Left lobe of liver (tissue), 2 donors: ENCODE measurements around the gene HSPA14. TPM values are rescaled to one million over a fixed set of nuclear protein-coding genes. Genes with fewer than 3 reads are reported as not detected.
"Not testable (repeated sequence)": the region's sequence is repeated elsewhere in the genome, so short reads cannot be mapped to it uniquely, and the experiment has no call there.

ENCODE experiments used
- ATAC-seq: fragments of 200-7000 bp; cut with Tn5 transposase; one replicate; pipeline ENCODE4 v1.9.1; 2020; ENCODE audit warnings: mild to moderate bottlenecking, moderate library complexity
- DNase-seq: peaks from one replicate; pipeline ENCODE4 v3.0.0-alpha.2; 2020; ENCODE audit warnings: low spot score
- total RNA-seq: library from RNA; stranded (reverse); gene quantifications from one replicate; pipeline ENCODE4 v1.2.1, GENCODE V29; 2021
- donor health status: DM: no; HTN: no; CAD: no; lungs with moderate emphysema.
- donor health status: DM: no; HTN: yes; CAD: no.

Gene HSPA14
- total RNA-seq, 1 donor from 2014 or later, result 3.2 TPM

DNA sequence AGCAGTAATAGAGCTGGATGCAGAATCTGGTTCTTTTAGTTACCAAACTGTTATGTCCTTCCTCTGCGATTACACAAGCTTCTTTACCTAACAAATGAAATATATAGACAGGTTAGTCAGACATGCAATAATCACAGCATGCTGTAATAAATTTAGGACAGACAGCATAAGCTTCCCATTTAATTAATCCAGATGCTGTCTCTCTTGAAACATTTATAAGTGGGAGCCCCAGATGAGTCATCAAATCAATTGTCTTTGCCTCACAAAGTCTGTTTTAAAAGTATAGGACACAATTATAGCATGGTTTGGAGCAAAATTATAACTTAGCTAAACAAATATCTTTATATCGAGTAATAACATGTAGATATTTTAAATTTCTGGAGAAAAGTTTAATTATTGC is 1.9 kb upstream of the HSPA14 start:
- no peak for ATAC-seq

DNA sequence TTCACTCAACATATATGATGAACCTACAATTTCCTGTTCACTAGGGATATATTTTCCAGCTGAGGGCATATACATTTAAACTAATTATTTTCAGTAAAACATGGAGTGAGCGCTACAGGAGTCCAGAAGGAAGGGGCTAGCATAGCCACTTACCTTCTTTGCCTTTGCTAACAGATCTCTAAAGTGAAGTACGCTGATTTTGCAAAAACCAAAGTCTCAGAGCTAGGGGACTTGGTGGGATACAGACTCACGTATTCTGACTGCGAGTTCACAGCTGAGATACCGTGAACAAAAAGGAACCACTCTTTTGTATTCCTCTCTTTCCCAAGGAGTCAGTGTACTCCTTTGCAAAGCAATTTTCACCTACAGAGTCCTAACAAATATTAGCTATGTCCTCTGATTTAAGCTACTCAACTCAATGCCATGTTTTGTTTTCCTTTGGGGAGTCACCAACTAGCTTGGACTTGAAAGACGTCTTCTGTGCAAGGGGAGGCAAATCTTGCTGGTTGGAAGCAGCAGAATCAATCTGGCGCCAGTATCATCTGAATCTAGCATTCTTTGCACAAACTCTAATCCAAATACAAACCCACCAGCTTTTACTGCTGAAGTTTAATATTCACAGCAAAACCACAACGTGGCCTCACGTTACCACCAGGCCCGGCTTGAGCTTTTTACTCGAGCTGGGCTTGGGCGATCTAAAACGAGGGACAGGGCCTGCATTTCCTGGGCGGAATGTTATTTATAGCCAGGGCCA is 926 bp upstream of the HSPA14 start:
- ATAC-seq, result peak; percentile 0
- no peak for DNase-seq

More for the DNA sequence above, 1.9 kb upstream of the HSPA14 start:
- no peak for DNase-seq

DNA sequence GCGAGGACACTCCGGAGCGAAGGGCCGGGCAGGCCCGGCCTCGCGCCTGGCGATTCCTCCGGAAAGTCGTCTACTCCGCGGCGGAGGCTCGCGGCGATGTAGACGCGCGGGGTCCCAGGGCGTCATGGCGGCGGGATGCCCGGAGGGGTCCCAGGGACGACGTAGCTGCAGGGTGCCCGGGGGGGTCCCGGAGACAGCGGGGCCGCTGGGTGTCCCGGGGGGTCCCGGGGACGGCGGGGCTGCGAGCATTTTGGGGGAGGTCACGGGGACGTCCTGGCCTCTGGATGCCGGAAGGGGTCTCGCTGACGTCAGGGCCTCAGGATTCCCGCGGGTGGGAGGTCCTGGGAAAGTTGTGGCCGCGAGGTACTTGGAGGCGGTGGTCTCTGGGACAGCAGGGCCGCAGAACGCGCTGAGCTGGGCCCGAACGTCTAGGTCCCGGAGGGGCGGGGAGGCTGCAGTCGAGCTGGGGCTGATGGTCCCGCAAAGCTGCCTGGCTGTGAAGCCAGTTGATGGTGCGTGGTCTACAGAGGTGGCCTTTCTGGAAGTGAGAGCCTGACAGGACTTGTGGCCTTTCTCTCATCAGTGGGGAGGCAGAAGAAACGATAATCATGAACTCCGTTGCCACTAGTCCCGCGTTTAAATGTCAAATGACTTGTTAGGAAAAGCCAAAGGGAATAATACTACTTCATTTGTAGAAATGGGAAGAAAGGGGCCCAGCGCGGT is 637 bp downstream of the HSPA14 start:
- peak; percentile 8 for ATAC-seq
- peak; percentile 57 for DNase-seq

DNA sequence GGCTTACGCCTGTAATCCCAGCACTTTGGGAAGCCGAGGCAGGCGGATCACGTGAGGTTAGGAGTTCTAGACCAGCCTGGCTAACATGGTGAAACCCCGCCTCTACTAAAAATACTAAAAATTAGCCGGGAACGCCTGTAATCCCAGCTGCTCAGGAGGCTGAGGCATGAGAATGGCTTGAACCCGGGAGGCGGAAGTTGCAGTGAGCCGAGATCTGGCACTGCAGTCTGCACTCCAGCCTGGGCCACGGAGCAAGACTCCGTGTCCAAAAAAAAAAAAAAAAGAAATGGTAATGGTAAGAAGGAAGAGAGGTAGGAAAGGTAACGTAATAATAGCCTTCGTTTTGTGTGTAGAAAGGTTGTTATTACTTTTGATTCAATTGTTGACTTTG is 1.2 kb downstream of the HSPA14 start:
- no peak for ATAC-seq
- no peak for DNase-seq

DNA sequence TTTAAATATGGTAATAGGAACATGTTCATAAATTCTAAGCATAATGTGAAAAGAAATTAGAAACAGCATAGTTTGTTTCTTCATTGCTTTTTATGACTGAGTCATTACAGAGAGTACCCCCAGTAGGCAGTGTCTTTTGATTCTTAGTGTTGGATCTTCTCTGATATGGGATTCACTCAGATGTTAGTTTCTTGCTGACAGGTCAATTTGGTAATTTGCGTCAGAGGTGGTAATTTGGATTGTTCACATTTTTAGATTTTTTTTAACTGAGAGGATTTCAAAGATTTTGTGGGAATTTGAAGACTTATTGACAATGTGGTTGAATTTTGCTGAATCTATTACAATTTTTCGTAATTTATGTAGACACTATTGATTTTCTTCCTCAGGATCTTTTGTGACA is 2.1 kb downstream of the HSPA14 start:
- DNase-seq (no peak), ATAC-seq (no peak)

DNA sequence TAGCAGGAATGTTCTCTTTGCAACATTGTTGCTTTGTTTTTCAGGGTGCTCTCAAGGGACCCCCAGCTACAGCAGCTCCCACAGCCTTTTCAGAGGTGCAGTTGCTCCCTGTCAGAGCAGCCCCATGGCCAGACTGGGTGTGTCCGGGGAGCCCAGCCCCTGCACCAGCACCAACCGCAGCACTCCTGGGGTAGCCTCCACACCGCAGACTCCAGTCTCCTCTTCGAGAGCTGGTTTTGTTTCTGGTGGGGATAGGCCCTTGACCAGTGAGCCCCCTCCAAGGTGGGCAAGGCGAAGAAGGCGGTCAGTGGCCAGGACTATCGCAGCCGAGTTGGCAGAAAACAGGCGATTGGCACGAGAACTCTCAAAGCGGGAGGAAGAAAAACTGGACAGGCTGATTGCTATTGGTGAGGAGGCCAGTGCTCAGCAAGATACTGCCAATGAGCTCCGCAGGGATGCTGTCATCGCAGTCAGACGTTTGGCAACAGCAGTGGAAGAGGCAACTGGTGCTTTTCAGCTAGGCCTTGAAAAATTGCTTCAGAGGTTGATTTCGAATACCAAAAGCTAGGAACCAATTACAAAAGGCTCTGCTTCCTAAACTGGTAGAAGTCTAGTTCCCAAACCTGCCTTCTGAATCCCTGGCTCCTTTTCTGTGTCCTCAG is 5.4 kb downstream of the HSPA14 start:
- no peak for ATAC-seq
- no peak for DNase-seq

DNA sequence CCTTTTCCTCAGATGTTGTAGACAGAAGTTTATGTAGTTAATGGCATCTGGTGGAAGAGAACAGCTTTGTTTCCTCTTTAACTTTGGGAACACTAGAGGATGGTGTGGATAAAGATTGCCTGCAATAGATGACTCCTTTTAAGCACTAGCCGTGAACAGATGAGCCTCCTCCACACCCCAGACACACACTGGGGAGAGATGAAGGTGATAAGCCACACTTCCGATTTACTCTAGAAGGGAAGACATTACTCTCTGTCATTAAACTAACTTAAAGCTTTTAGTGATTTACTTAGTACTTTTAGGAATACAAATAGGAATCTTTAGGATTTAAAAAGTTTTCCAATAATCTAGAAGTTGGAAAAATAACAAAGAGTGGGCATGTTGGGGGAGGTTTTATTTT is 6.8 kb downstream of the HSPA14 start:
- ATAC-seq (no peak), DNase-seq (no peak)

DNA sequence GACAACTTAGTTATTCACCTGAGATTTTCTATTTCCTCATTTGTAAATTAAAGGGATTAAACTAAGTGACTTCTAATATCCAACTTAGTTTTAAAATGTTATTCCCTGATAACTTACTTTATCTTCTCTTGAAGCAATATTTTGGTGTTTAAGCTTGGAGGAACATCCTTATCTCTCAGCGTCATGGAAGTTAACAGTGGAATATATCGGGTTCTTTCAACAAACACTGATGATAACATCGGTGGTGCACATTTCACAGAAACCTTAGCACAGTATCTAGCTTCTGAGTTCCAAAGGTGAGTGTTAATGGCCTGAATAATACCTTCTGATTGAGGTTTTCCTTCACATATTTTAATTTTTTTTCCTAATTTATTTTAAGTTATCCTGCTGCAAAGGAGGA is 14.1 kb downstream of the HSPA14 start:
- DNase-seq (no peak), ATAC-seq (no peak)

DNA sequence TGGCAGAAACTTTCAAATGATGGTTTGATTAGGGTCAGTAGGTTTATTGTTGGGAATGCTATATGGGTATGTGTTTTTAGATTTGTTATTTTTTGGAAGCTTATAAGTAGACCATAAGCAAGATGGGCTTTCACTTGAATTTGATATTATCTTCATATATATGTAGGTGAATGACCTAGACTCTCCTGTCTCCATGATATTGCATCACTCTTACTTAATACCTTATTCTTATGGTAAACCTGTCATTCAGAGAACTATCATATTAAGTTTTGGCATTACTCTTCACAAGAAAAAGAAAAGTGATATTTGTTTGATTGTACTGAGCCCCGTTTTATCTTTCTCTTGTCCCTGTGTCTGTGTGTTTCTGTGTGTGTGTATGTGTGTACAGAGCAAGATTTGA is 17.3 kb downstream of the HSPA14 start:
- no peak for ATAC-seq

DNA sequence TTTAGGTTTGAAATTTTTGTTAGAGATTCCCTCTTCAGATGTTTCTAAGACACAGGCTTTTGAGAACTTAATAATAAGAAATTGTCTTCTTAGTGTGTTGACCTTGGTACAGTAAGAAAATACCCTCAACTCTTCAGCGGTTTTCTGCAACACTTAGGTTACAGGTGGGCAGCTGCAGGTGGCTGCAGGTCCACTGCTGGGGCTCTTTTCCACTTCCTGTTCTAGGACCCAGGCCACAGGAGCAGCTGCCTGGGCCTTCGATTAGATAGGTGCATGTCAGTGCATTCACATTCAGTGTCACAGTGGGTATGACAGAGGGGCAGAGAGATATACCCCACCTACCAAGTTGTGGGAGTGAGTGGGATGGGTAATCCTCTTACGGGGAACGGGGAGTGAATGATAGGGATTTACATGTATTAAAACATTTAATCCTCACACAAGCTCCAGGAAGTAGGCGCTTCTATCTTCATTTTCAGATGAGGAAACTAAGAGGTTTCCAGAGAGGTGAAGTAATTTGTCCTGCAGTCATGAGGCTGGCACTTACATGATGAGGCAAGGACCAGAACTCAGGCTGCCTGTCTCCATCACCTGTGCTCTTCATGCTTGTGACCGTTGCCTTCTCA is 20.3 kb downstream of the HSPA14 start:
- DNase-seq (no peak), ATAC-seq (no peak)

More for the DNA sequence above, 17.3 kb downstream of the HSPA14 start:
- DNase-seq, result no peak

DNA sequence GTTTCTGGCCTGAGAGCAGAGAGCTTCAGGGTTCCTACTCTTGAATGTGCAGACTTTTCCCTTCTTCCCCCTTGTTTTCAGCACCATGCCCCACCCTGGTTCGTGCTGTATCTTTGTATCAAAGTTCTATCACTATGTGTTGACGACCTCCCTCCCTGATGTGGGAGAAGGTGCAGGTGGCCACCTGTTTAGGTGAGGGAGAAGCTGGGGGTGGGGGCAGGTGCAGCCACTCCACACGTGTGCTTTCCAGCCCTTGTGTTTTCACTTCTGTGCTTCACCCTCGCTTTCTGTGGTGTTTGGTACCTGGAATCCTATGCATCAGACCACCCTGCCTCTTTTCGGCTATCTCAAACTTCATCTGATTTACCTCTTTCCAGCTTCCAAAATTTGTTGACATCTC is 20.9 kb downstream of the HSPA14 start:
- ATAC-seq, result no peak
- no peak for DNase-seq

DNA sequence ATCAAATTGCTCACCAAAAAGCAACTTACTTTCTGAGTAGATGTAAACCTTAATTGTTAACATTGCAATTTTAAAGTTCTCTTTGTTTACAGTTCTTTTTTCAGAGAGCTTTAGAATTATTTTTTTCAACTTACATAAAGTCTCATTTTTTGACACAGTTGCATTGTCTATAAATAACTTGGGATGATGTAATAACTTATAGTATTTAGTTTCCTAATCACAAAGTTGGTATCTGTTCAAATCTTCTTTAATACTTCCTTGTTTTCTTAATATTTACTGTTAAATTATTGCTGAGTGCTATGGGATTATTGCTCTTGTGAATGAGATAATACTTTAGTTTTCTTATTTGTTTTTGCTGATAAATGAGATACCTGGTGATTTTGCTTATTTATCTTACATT is 21.7 kb downstream of the HSPA14 start:
- ATAC-seq, result no peak
- no peak for DNase-seq

DNA sequence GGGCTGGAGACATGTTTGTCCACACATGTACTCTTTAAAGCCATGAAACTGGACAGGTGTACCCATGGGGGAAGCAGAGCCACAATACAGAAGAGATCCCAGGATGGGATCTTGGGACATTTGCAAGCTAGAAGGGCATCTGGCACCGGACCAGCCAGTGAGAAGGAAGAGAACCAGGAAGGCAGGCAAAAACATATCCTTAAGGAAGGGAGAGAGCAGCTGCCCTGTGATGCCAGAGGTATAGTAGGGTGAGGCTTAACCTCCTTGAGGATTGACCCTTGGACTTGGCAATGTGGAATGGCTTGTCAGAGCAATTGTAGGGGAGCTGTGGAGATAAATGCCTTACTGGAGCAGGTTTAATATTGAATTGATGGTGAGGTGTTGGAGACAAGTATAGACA is 22.7 kb downstream of the HSPA14 start:
- DNase-seq (no peak), ATAC-seq (no peak)

DNA sequence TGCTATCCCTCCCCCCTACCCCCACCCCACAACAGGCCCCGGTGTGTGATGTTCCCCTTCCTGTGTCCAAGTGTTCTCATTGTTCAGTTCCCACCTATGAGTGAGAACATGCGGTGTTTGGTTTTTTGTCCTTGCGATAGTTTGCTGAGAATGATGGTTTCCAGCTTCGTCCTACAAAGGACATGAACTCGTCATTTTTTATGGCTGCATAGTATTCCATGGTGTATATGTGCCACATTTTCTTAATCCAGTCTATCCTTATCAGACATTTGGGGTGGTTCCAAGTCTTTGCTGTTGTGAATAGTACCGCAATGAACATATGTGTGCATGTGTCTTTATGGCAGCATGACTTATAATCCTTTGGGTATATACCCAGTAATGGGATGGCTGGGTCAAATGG is 26.4 kb downstream of the HSPA14 start:
- DNase-seq, ATAC-seq: not testable (repeated sequence)

DNA sequence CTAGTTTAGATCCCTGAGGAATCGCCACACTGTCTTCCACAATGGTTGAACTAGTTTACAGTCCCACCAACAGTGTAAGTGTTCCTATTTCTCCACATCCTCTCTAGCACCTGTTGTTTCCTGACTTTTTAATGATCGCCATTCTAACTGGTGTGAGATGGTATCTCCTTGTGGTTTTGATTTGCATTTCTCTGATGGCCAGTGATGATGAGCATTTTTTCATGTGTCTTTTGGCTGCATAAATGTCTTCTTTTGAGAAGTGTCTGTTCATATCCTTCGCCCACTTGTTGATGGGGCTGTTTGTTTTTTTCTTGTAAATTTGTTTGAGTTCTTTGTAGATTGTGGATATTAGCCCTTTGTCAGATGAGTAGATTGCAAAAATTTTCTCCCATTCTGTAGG is 26.8 kb downstream of the HSPA14 start:
- not testable (repeated sequence) for DNase-seq, ATAC-seq

DNA sequence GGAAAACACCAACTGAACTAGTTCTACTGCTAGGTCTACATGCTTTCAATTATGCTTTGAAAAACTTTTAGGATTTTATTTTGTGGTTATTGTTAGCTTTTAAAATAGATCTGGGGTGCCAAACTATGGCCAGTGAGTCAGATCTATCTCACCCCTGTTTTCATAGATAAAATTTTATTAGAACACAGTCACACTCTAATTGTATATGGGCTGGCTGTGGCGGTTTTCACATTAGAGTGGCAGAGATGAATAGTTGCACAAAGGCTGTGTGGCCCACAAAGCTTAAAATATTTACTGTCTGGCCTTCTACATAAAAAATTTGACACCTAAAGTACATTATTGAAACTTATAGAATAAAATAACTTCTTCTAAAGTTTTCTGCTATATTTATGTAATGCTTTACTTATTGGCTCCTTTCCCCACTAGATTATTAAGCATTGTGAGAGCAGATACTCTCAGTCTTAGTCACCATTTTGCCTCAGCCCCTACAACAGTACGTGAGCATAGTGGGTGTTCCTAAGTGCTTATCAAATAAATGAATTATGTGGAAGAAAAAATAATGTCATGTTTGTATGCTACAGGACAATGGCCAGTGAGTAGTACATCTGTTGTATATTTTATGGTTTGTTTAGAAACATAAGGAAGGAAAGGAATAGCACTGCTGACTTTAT is 35.1 kb downstream of the HSPA14 start:
- ATAC-seq, result no peak
- DNase-seq, result no peak

DNA sequence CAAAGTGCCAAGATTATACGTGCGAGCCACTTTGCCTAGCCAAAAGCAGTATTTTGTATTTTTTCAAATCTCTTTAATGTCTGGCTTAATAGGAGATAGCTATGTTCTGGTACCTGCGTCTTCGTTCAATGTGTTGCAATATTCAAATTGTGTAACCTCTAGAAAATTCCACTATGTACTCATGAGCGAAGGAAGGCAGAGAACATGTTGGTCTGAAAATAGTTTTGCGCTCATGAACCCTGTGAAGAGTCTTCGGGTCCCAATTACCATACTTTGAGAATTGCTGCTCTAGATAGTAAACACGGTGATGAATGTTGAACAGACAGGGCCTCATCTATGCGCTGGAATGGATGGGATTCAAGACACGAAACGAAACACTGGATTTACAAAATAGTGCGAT is 37.8 kb downstream of the HSPA14 start:
- no peak for ATAC-seq

DNA sequence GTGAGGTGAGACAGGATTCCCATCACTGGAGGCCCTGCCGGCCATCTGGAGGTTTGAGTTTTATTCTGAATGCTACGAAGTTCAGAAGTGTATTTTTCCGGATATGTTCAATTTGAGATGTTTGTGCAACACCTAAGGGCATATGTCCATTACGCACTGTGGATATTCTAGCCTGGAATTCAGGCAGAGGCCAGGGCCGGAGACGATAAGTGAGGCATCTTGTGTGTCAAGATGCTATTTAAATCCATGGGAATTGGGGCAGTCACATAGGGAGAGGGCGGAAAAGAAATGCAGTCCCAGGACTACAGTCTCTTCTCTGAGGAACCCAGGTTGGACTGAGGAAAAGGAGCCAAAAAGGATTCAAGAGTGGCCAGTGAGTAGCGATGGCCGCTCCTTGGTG is 38.7 kb downstream of the HSPA14 start:
- DNase-seq (no peak), ATAC-seq (no peak)

More for the DNA sequence above, 37.8 kb downstream of the HSPA14 start:
- no peak for DNase-seq

DNA sequence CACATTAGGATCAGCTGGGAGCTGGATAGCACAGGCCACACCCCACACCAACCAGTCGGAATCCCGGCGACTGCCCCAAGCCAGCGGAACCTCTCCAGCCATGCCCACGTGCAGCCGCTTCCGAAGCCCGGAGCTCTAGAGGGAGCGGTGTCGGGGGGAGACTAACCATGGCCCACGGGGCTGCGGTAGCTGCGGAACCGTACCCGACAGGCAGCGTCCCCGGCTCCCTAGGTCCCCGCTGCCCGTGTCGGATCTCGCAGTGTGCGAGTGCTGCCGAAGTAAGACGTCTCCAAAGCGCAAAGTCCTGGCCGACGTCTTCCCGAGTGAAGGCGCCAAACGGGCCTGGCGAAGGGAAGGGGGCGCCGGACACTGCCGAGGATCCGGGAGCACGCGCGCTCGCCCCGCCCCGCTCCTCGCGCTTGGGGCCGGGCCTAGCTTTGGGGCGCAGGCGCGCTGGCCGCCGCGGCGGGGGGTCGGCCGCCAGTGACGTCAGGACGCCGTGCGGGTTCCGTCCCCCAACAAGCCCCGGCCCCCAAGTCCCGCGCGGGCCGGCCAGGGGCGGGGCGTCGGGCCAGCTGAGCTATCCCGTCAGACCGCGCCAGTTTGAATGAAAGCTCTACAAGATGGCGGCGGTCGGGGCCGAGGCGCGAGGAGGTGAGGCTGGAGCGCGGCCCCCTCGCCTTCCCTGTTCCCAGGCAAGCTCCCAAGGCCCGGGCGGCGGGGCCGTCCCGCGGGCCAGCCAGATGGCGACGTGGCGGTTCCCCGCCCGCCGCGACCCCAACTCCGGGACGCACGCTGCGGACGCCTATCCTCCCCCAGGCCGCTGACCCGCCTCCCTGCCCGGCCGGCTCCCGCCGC is 40.4 kb downstream of the HSPA14 start, which contains the start of gene SUV39H2:
Gene SUV39H2, plus strand, starts transcription at position 601 of the 858 bp plus-strand sequence. Its CDS starts 23 bp downstream, at position 624.
- peak; percentile 96 for DNase-seq
- peak; percentile 93 for ATAC-seq
